Esophagus squamous epithelium (tissue), 4 donors: ENCODE results near the gene ZNF723.

Experiments used
- CTCF ChIP-seq, 6 experiments: fragments of 450-650 bp in 4 of 6; fragments of 200-600 bp in 2 of 6; sonication (generic) in 2 of 6; IDR thresholded peaks; one replicate each; pipeline ENCODE4 v1.5.1; 2016 to 2019; ENCODE audit warnings: antibody characterized with exemption in 6 of 6, mild to moderate bottlenecking in 4 of 6, moderate library complexity in 4 of 6
- POLR2A ChIP-seq, 4 donors: fragments of 450-650 bp; IDR thresholded peaks; one replicate each; pipeline ENCODE4 v1.6.1; 2017; ENCODE audit warnings: antibody characterized with exemption in 4 of 4, mild to moderate bottlenecking in 4 of 4, moderate library complexity in 3 of 4

GRCh38 chr19:22901431-22902130 lies 69.5 kb downstream of the ZNF723 start:
- TF ChIP-seq CTCF (IDR thresholded peaks at IDR 0.05) (no peak), POLR2A (IDR thresholded peaks at IDR 0.05) (no peak)
